Spleen (tissue), 7 donors: ENCODE results near the gene ABAT.

ENCODE experiments used
- POLR2A ChIP-seq, 3 donors: fragments of 450-650 bp; IDR thresholded peaks; one replicate each; pipeline ENCODE4 v1.5.1; 2017; ENCODE audit warnings: antibody characterized with exemption in 3 of 3, mild to moderate bottlenecking in 1 of 3
- POLR2AphosphoS5 ChIP-seq, 3 donors: sonication (generic); formaldehyde crosslinking; IDR thresholded peaks; one replicate each; pipeline ENCODE4 v1.5.1; 2017; ENCODE audit warnings: antibody characterized with exemption in 3 of 3
- TF ChIP-seq, protein P1 (sequence below), 11 experiments: fragments of 200-600 bp in 7 of 11; fragments of 450-650 bp in 4 of 11; sonication (generic) in 4 of 11; IDR thresholded peaks in 8 of 11; conservative IDR thresholded peaks in 3 of 11; 1 replicate in 7 of 11; 2 replicates in 4 of 11; pipeline versions ENCODE4 v1.4.0 to v1.8.0; 2016 to 2021; ENCODE audit warnings: antibody characterized with exemption in 11 of 11, inconsistent platforms in 4 of 11, mild to moderate bottlenecking in 1 of 11
- donor health status: DM: no; HTN: no; CAD: no; lungs with moderate emphysema.
- donor health status: DM: no; HTN: no; CAD: no.
- donor health status: DM: no; HTN: no; CAD: no.

DNA sequence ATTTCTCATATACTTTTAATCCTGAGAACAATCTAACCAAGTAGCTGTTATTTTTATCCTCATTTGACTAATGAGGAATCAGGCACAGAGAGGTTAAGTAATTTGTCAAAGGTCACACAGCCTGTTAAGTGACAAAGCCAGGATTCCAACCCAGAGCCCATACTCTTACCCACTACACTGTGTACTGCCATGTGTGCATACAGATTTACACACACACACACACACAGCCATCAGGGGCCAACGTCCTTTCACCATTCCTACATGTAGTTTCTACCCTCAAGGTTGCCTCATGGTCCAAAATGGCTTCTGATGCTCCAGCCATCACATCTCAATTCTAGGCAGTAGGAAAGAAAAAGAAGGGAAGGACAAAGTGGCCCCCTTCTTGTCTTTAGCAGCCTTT, 100.9 kb downstream of the ABAT start:
- TF ChIP-seq, protein P1, sequence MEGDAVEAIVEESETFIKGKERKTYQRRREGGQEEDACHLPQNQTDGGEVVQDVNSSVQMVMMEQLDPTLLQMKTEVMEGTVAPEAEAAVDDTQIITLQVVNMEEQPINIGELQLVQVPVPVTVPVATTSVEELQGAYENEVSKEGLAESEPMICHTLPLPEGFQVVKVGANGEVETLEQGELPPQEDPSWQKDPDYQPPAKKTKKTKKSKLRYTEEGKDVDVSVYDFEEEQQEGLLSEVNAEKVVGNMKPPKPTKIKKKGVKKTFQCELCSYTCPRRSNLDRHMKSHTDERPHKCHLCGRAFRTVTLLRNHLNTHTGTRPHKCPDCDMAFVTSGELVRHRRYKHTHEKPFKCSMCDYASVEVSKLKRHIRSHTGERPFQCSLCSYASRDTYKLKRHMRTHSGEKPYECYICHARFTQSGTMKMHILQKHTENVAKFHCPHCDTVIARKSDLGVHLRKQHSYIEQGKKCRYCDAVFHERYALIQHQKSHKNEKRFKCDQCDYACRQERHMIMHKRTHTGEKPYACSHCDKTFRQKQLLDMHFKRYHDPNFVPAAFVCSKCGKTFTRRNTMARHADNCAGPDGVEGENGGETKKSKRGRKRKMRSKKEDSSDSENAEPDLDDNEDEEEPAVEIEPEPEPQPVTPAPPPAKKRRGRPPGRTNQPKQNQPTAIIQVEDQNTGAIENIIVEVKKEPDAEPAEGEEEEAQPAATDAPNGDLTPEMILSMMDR (IDR thresholded peaks at IDR 0.05 in 8 of 11, conservative IDR thresholded peaks at IDR 0.05 in 3 of 11): no peak
- TF ChIP-seq POLR2AphosphoS5 (IDR thresholded peaks at IDR 0.05) (no peak), POLR2A (IDR thresholded peaks at IDR 0.05) (no peak)
